Measurements from ENCODE around the gene EFNA3. TPM values are rescaled to one million over a fixed set of nuclear protein-coding genes. Genes with fewer than 3 reads are reported as not detected.

Gene EFNA3
- polyA plus RNA-seq, 1 donor (not counting 4 experiments of a cell fraction or from before 2014, with no cell fraction given), result 4.4 TPM

DNA sequence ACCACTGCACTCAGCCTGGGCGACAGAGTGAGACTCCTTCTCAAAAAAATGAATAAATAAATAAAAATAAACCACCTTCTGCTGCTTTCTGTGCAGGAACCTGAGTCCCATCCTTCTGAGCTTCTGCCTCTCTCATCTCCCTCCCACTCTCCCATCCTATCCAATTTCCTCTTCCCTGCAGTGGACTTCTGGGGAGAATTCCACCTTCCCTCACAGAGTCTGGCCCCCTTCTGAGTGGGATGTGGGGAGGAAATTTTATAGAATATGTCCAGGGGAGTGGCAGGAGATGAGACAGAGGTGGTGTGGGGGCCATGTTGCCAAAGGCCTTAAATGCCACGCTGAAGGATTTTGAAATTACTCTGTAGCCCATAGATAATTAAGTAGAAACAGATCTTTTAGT is 43.7 kb downstream of the EFNA3 start:
- Histone ChIP-seq H3K4me3 (ENCODE audit: control insufficient read depth in 2 of 3, extremely low read depth in 1 of 3, insufficient read depth in 2 of 3, low read depth in 1 of 3, low read length in 3 of 3) (no peak overlapping the region), H3K9me1 (ENCODE audit: control insufficient read depth, extremely low read depth, insufficient read depth, low read length) (peaks cover 3% of the 10 kb centered on the region), H3K27ac (ENCODE audit: control insufficient read depth, insufficient read depth, low read length) (no peak overlapping the region), H3K4me2 (ENCODE audit: control insufficient read depth, extremely low read depth, insufficient read depth, low read depth, low read length) (no peak overlapping the region), H3K9ac (ENCODE audit: control insufficient read depth, extremely low read depth, insufficient read depth, low read length) (no peak overlapping the region), H4K20me1 (ENCODE audit: control insufficient read depth, extremely low read depth, insufficient read depth, low read length) (no peaks in the 10 kb centered on the region), H3K27me3 (ENCODE audit: control insufficient read depth, extremely low read depth, insufficient read depth, low read length) (no peaks in the 10 kb centered on the region), H3K36me3 (ENCODE audit: control insufficient read depth in 2 of 2, extremely low read depth in 1 of 2, insufficient read depth in 2 of 2, low read length in 2 of 2) (no peaks in the 10 kb centered on the region), H3K79me2 (ENCODE audit: control insufficient read depth, insufficient read depth, low read length) (no peaks in the 10 kb centered on the region), H3K4me1 (ENCODE audit: control insufficient read depth, extremely low read depth, insufficient read depth, low read length) (peaks cover 34% of the 10 kb centered on the region), H2AFZ (ENCODE audit: control insufficient read depth, low read length) (no peak overlapping the region), H3K9me3 (ENCODE audit: control insufficient read depth, low read depth, low read length) (no peaks in the 10 kb centered on the region)
- no peak for FAIRE-seq
- no peak for DNase-seq (ENCODE audit: low read depth, low spot score)
- no peak for TF ChIP-seq CTCF (optimal IDR thresholded peaks at IDR 0.05 in 1 of 3, IDR thresholded peaks at IDR 0.05 in 1 of 3, conservative IDR thresholded peaks at IDR 0.05 in 1 of 3; ENCODE audit: extremely low read depth in 1 of 3, insufficient read depth in 2 of 3, low read length in 3 of 3)
- no peak for TF ChIP-seq EZH2 (IDR thresholded peaks at IDR 0.05; ENCODE audit: low read length)
- dilution Hi-C loops (cut with MboI; ENCODE audit: extremely low pct_ligation_motif_present, low sequenced_read_pairs), result no loop called here

DNA sequence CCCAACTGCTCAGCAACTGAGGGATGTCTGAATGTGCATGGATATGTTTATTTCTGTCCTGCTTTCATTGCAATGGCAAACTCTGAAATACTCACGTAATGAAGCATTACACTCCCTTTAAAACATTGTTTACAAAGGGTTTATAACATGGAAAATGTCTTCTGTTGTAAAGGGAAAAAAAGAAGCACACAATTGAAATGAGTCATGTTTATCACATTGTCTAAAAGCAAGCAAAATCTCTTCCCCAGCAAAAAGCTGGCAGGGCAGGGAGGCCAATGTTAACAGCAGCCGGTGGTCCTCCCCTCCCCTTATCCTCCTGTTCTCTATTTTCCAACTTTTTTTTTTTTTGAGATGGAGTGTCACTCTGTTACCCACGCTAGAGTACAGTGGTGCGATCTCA is 45.2 kb downstream of the EFNA3 start:
- H3K79me2 ChIP-seq (ENCODE audit: control insufficient read depth, insufficient read depth, low read length), result peaks cover 11% of the 10 kb centered on the region
- no peak overlapping the region for H3K4me3 ChIP-seq (ENCODE audit: control insufficient read depth in 2 of 3, extremely low read depth in 1 of 3, insufficient read depth in 2 of 3, low read depth in 1 of 3, low read length in 3 of 3)
- no peaks in the 10 kb centered on the region for H3K27me3 ChIP-seq (ENCODE audit: control insufficient read depth, extremely low read depth, insufficient read depth, low read length)
- no peaks in the 10 kb centered on the region for H3K36me3 ChIP-seq (ENCODE audit: control insufficient read depth in 2 of 2, extremely low read depth in 1 of 2, insufficient read depth in 2 of 2, low read length in 2 of 2)
- dilution Hi-C loops (cut with MboI; ENCODE audit: extremely low pct_ligation_motif_present, low sequenced_read_pairs), result no loop called here
- no peak overlapping the region for H2AFZ ChIP-seq (ENCODE audit: control insufficient read depth, low read length)
- no peak for FAIRE-seq
- TF ChIP-seq EZH2 (IDR thresholded peaks at IDR 0.05; ENCODE audit: low read length) (no peak), CTCF (optimal IDR thresholded peaks at IDR 0.05 in 1 of 3, IDR thresholded peaks at IDR 0.05 in 1 of 3, conservative IDR thresholded peaks at IDR 0.05 in 1 of 3; ENCODE audit: extremely low read depth in 1 of 3, insufficient read depth in 2 of 3, low read length in 3 of 3) (no peak)
- H3K9me1 ChIP-seq (ENCODE audit: control insufficient read depth, extremely low read depth, insufficient read depth, low read length), result peaks cover 3% of the 10 kb centered on the region
- DNase-seq (ENCODE audit: low read depth, low spot score), result no peak
- H3K27ac ChIP-seq (ENCODE audit: control insufficient read depth, insufficient read depth, low read length), result peak overlapping the region; percentile 84
- peaks cover 35% of the 10 kb centered on the region for H3K4me1 ChIP-seq (ENCODE audit: control insufficient read depth, extremely low read depth, insufficient read depth, low read length)
- no peaks in the 10 kb centered on the region for H4K20me1 ChIP-seq (ENCODE audit: control insufficient read depth, extremely low read depth, insufficient read depth, low read length)
- H3K4me2 ChIP-seq (ENCODE audit: control insufficient read depth, extremely low read depth, insufficient read depth, low read depth, low read length), result no peak overlapping the region
- peak overlapping the region; percentile 96 for H3K9ac ChIP-seq (ENCODE audit: control insufficient read depth, extremely low read depth, insufficient read depth, low read length)
- H3K9me3 ChIP-seq (ENCODE audit: control insufficient read depth, low read depth, low read length), result no peaks in the 10 kb centered on the region

All from keratinocyte (primary cell).